ENCODE measurements around the gene EXD2. TPM values are rescaled to one million over a fixed set of nuclear protein-coding genes. Genes with fewer than 3 reads are reported as not detected.
"Not testable (repeated sequence)": the region's sequence is repeated elsewhere in the genome, so short reads cannot be mapped to it uniquely, and the experiment has no call there.

Gene EXD2
- total RNA-seq, 4 donors from 2014 or later: 19.7 to 34.2 (median 28.0) TPM

DNA sequence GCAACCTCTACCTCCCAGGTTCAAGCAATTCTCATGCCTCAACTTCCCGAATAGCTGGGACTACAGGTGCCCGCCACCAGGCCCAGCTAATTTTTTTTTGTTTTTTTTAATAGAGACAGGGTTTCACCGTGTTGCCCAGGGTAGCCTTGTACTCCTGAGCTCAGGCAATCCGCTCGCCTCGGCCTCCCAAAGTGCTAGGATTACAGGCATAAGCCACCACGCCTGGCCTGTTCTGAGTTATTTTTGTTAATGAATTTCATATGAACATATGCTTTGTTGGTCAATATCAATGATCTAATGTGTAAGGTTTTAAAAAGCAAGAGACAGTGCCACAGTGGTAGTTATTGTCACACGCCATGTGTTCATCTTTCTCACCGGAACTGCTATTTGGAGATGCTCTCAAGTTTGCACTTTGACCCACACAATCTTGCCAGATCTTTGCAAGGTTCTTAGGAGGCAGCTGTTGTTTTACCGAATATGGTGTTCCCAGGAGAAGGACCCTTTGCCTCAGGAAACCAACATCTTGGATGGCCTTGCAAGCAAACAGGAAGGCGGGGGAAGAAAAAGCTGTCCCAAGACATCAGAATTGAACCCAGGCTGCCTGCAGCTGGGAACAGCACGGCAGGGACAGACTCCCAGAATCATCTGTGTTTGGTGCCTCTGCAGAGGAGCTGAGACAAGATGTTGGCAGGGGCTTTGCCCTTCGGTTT, 98.7 kb downstream of the EXD2 start:
- no peak for DNase-seq (ENCODE audit: extremely low spot score)
- Histone ChIP-seq H3K27ac (replicated peaks in 1 of 4) (peak overlapping the region in 1 of 4 donors; percentile 19), H3K9me3 (no peaks in the 10 kb centered on the region), H3K4me1 (peaks cover 18 to 30% (median 26%) of the 10 kb centered on the region in 4 donors), H3K36me3 (no peaks in the 10 kb centered on the region), H3K4me3 (no peak overlapping the region), H3K27me3 (no peaks in the 10 kb centered on the region)
- WGBS: 87% methylated on average over 13 of the region's 13 CpGs
- intact Hi-C loops (cut with DNase I): no loop called here
- TF ChIP-seq POLR2A (IDR thresholded peaks at IDR 0.05; ENCODE audit: low read depth) (no peak), POLR2AphosphoS5 (IDR thresholded peaks at IDR 0.05) (no peak), EP300 (IDR thresholded peaks at IDR 0.05) (no peak)
- TF ChIP-seq, protein P1, sequence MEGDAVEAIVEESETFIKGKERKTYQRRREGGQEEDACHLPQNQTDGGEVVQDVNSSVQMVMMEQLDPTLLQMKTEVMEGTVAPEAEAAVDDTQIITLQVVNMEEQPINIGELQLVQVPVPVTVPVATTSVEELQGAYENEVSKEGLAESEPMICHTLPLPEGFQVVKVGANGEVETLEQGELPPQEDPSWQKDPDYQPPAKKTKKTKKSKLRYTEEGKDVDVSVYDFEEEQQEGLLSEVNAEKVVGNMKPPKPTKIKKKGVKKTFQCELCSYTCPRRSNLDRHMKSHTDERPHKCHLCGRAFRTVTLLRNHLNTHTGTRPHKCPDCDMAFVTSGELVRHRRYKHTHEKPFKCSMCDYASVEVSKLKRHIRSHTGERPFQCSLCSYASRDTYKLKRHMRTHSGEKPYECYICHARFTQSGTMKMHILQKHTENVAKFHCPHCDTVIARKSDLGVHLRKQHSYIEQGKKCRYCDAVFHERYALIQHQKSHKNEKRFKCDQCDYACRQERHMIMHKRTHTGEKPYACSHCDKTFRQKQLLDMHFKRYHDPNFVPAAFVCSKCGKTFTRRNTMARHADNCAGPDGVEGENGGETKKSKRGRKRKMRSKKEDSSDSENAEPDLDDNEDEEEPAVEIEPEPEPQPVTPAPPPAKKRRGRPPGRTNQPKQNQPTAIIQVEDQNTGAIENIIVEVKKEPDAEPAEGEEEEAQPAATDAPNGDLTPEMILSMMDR (IDR thresholded peaks at IDR 0.05): no peak

DNA sequence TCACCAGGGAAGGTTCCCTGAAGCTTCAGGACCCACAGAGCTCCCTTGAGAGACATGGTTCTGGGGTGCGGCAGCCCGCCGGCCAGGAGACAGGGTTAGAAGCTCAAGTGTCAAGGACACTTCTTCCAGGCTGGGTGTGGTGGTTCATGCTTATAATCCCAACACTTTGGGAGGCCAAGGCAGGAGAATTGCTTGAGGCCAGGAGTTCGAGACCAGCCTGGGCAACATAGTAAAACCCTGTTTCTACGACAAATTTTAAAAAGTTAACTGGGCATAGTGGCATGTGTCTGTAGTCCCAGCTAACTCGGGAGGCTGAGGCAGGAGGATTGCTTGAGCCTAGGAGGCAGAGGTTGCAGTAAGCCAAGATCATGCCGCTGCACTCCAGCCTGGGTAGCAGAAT, 99.6 kb downstream of the EXD2 start:
- not testable (repeated sequence) for H3K36me3 ChIP-seq; DNase-seq (ENCODE audit: extremely low spot score)

DNA sequence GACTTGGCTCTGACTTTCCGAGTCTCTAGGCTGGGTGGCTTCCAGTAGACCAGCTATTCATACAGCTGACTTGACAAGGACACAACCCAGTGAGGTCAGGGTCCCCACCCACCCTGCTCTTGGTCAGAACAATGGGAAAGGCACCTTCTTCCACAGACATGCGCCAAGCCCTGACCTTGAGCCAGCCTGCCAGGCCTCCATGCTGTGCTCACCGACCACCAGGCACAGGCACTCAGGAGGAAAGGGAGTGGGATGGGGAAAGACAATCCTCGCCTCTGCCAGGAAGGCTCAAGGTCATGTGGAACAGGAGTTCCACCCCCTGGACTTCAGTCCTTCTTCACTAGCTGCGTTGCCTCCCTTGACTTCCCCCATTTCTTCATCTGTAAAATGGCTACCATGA, 100.1 kb downstream of the EXD2 start:
- no peak for DNase-seq (ENCODE audit: extremely low spot score)
- Histone ChIP-seq H3K4me1 (peaks cover 18 to 30% (median 26%) of the 10 kb centered on the region in 4 donors), H3K9me3 (no peaks in the 10 kb centered on the region), H3K36me3 (no peaks in the 10 kb centered on the region), H3K27me3 (no peaks in the 10 kb centered on the region), H3K4me3 (no peak overlapping the region), H3K27ac (replicated peaks in 1 of 4) (no peak overlapping the region)
- TF ChIP-seq, protein P1 (IDR thresholded peaks at IDR 0.05): no peak
- TF ChIP-seq POLR2A (IDR thresholded peaks at IDR 0.05; ENCODE audit: low read depth) (no peak), EP300 (IDR thresholded peaks at IDR 0.05) (no peak), POLR2AphosphoS5 (IDR thresholded peaks at IDR 0.05) (no peak)
- intact Hi-C loops (cut with DNase I): no loop called here
- 85% methylated on average over 4 of the region's 5 CpGs for WGBS

More for the DNA sequence above, 99.6 kb downstream of the EXD2 start:
- WGBS: 93% methylated on average over 5 of the region's 7 CpGs
- H3K27me3 ChIP-seq; intact Hi-C loops (cut with DNase I); H3K9me3 ChIP-seq; H3K4me3 ChIP-seq; H3K27ac ChIP-seq (replicated peaks in 1 of 4): not testable (repeated sequence)
- H3K4me1 ChIP-seq: peaks cover 18 to 30% (median 26%) of the 10 kb centered on the region in 4 donors

GRCh38 chr14:69291891-69292561, 100.7 kb downstream of the EXD2 start:
- Histone ChIP-seq H3K4me3 (no peak overlapping the region), H3K36me3 (no peaks in the 10 kb centered on the region), H3K27me3 (no peaks in the 10 kb centered on the region), H3K27ac (replicated peaks in 1 of 4) (no peak overlapping the region), H3K4me1 (peaks cover 16 to 29% (median 22%) of the 10 kb centered on the region in 4 donors), H3K9me3 (no peaks in the 10 kb centered on the region)
- WGBS: 79% methylated on average over 2 of the region's 5 CpGs
- TF ChIP-seq POLR2AphosphoS5 (IDR thresholded peaks at IDR 0.05): no peak
- no peak for TF ChIP-seq EP300 (IDR thresholded peaks at IDR 0.05)
- no peak for TF ChIP-seq POLR2A (IDR thresholded peaks at IDR 0.05; ENCODE audit: low read depth)
- intact Hi-C loops (cut with DNase I): no loop called here
- no peak for DNase-seq (ENCODE audit: extremely low spot score)

Small RNAs within 50 kb of the gene (small RNA-seq; reads per million reads assigned to genes)
- gene RF00019: 0 reads per million in 3 donors

Other genes starting within 250 kb of the EXD2 start
- gene ACTN1, start 212.2 kb upstream of the EXD2 start, total RNA-seq: 1,000 to 10,000 TPM in 3 of 4 donors, 100 to 1,000 TPM in 1; 958 to 2,110 (median 1,439) TPM
- gene DCAF5, start 38.4 kb upstream of the EXD2 start, total RNA-seq: 10 to 100 TPM; 37.4 to 67.1 (median 46.4) TPM
- gene GALNT16, start 68.7 kb downstream of the EXD2 start, total RNA-seq: 10 to 100 TPM in 2 of 4 donors, 1 to 10 TPM in 2; 5.8 to 18.4 (median 10.5) TPM
- 10 to 100 TPM; 43.1 to 92.6 (median 64.2) TPM for gene ERH, start 206.8 kb downstream of the EXD2 start, total RNA-seq
- gene SLC39A9, start 207.2 kb downstream of the EXD2 start, total RNA-seq: 10 to 100 TPM; 37.6 to 46.3 (median 42.3) TPM

All from esophagus muscularis mucosa (tissue), 4 donors.